Measurements from ENCODE around the gene NAIP. TPM values are rescaled to one million over a fixed set of nuclear protein-coding genes. Genes with fewer than 3 reads are reported as not detected.
"Not testable (repeated sequence)": the region's sequence is repeated elsewhere in the genome, so short reads cannot be mapped to it uniquely, and the experiment has no call there.

NAIP gene
- total and polyA plus RNA-seq, 5 donors: 2.2 to 10.4 (median 8.5) TPM

- no peak overlapping the region for H3K27ac ChIP-seq (ENCODE audit: low read length)
- intact Hi-C loops (cut with DNase I): no loop called here
- DNase-seq (peak in 1 of 3 donors; percentile 9), ATAC-seq (no peak)
- no peaks in the 10 kb centered on the region for H3K4me1 ChIP-seq (ENCODE audit: control insufficient read depth, insufficient read depth, low read length)
- H3K27me3 ChIP-seq (ENCODE audit: control insufficient read depth, insufficient read depth): no peaks in the 10 kb centered on the region
- no peaks in the 10 kb centered on the region for H3K9me3 ChIP-seq (ENCODE audit: control insufficient read depth, low read length)
- 81% methylated on average over 12 of the region's 12 CpGs for WGBS
- no peak overlapping the region for H3K4me3 ChIP-seq (ENCODE audit: low read length)
These were observed 11.6 kb downstream of the NAIP start for GRCh38 chr5:71013575-71013974.

GRCh38 chr5:71011194-71011792 is 13.8 kb downstream of the NAIP start:
- Histone ChIP-seq H3K27ac (ENCODE audit: low read length) (no peak overlapping the region), H3K9me3 (ENCODE audit: control insufficient read depth, low read length) (no peaks in the 10 kb centered on the region), H3K4me1 (ENCODE audit: control insufficient read depth, insufficient read depth, low read length) (no peaks in the 10 kb centered on the region), H3K27me3 (ENCODE audit: control insufficient read depth, insufficient read depth) (no peaks in the 10 kb centered on the region), H3K4me3 (ENCODE audit: low read length) (no peak overlapping the region)
- ATAC-seq (no peak), DNase-seq (no peak)
- WGBS: 81% methylated on average over 8 of the region's 8 CpGs
- intact Hi-C loops (cut with DNase I): no loop called here

- ATAC-seq; H3K4me1 ChIP-seq (ENCODE audit: control insufficient read depth, insufficient read depth, low read length); intact Hi-C loops (cut with DNase I); H3K27me3 ChIP-seq (ENCODE audit: control insufficient read depth, insufficient read depth); H3K9me3 ChIP-seq (ENCODE audit: control insufficient read depth, low read length); H3K4me3 ChIP-seq (ENCODE audit: low read length); H3K27ac ChIP-seq (ENCODE audit: low read length); DNase-seq: not testable (repeated sequence)
- WGBS: 41% methylated on average over 2 of the region's 7 CpGs
These were observed 18.2 kb downstream of the NAIP start for GRCh38 chr5:71006983-71007382.

- H3K27me3 ChIP-seq (ENCODE audit: control insufficient read depth, insufficient read depth); intact Hi-C loops (cut with DNase I); H3K27ac ChIP-seq (ENCODE audit: low read length); ATAC-seq; H3K4me1 ChIP-seq (ENCODE audit: control insufficient read depth, insufficient read depth, low read length); DNase-seq; H3K9me3 ChIP-seq (ENCODE audit: control insufficient read depth, low read length); H3K4me3 ChIP-seq (ENCODE audit: low read length): not testable (repeated sequence)
- WGBS: no CpG with 5 or more reads among the region's 10 CpGs
These were observed 40.3 kb downstream of the NAIP start for GRCh38 chr5:70984882-70985281.

GRCh38 chr5:70967220-70967619 is 57.9 kb downstream of the NAIP start:
- H3K27ac ChIP-seq (ENCODE audit: low read length); H3K9me3 ChIP-seq (ENCODE audit: control insufficient read depth, low read length); H3K4me3 ChIP-seq (ENCODE audit: low read length); ATAC-seq; DNase-seq; H3K4me1 ChIP-seq (ENCODE audit: control insufficient read depth, insufficient read depth, low read length); H3K27me3 ChIP-seq (ENCODE audit: control insufficient read depth, insufficient read depth); intact Hi-C loops (cut with DNase I): not testable (repeated sequence)
- WGBS: no CpG with 5 or more reads among the region's 7 CpGs

GRCh38 chr5:70964531-70964930 is 60.6 kb downstream of the NAIP start:
- H3K9me3 ChIP-seq (ENCODE audit: control insufficient read depth, low read length); ATAC-seq; DNase-seq; H3K4me1 ChIP-seq (ENCODE audit: control insufficient read depth, insufficient read depth, low read length); intact Hi-C loops (cut with DNase I); H3K4me3 ChIP-seq (ENCODE audit: low read length); H3K27me3 ChIP-seq (ENCODE audit: control insufficient read depth, insufficient read depth); H3K27ac ChIP-seq (ENCODE audit: low read length): not testable (repeated sequence)

GRCh38 chr5:70953068-70953467 is 72.1 kb downstream of the NAIP start:
- not testable (repeated sequence) for ATAC-seq

GRCh38 chr5:70932560-70932959 is 92.6 kb downstream of the NAIP start:
- WGBS: no CpG with 5 or more reads among the region's 1 CpG

More at GRCh38 chr5:70953068-70953467, 72.1 kb downstream of the NAIP start:
- H3K4me3 ChIP-seq (ENCODE audit: low read length); H3K4me1 ChIP-seq (ENCODE audit: control insufficient read depth, insufficient read depth, low read length); H3K27ac ChIP-seq (ENCODE audit: low read length); H3K27me3 ChIP-seq (ENCODE audit: control insufficient read depth, insufficient read depth); H3K9me3 ChIP-seq (ENCODE audit: control insufficient read depth, low read length); DNase-seq; intact Hi-C loops (cut with DNase I): not testable (repeated sequence)
- WGBS: no CpG with 5 or more reads among the region's 10 CpGs

GRCh38 chr5:70931709-70932368 is 93.3 kb downstream of the NAIP start:
- H3K4me3 ChIP-seq (ENCODE audit: low read length); DNase-seq; H3K9me3 ChIP-seq (ENCODE audit: control insufficient read depth, low read length); H3K4me1 ChIP-seq (ENCODE audit: control insufficient read depth, insufficient read depth, low read length); ATAC-seq; H3K27me3 ChIP-seq (ENCODE audit: control insufficient read depth, insufficient read depth); intact Hi-C loops (cut with DNase I); H3K27ac ChIP-seq (ENCODE audit: low read length): not testable (repeated sequence)
- WGBS: no CpG with 5 or more reads among the region's 6 CpGs

More at GRCh38 chr5:70932560-70932959, 92.6 kb downstream of the NAIP start:
- H3K9me3 ChIP-seq (ENCODE audit: control insufficient read depth, low read length); ATAC-seq; H3K27me3 ChIP-seq (ENCODE audit: control insufficient read depth, insufficient read depth); H3K4me1 ChIP-seq (ENCODE audit: control insufficient read depth, insufficient read depth, low read length); DNase-seq; H3K27ac ChIP-seq (ENCODE audit: low read length); intact Hi-C loops (cut with DNase I); H3K4me3 ChIP-seq (ENCODE audit: low read length): not testable (repeated sequence)

- H3K9me3 ChIP-seq (ENCODE audit: control insufficient read depth, low read length); H3K4me3 ChIP-seq (ENCODE audit: low read length); intact Hi-C loops (cut with DNase I); H3K4me1 ChIP-seq (ENCODE audit: control insufficient read depth, insufficient read depth, low read length); H3K27me3 ChIP-seq (ENCODE audit: control insufficient read depth, insufficient read depth); DNase-seq; H3K27ac ChIP-seq (ENCODE audit: low read length): not testable (repeated sequence)
- no CpG with 5 or more reads among the region's 16 CpGs for WGBS
- peak in 1 of 2 donors; percentile 64 for ATAC-seq
These were observed 100.0 kb downstream of the NAIP start for GRCh38 chr5:70925211-70925562.
